ENCODE results near the gene TBX1. TPM values are rescaled to one million over a fixed set of nuclear protein-coding genes. Genes with fewer than 3 reads are reported as not detected.

The TBX1 gene
- total RNA-seq, 2 experiments from 2014 or later, result 0.23 TPM; not detected in 1

DNA sequence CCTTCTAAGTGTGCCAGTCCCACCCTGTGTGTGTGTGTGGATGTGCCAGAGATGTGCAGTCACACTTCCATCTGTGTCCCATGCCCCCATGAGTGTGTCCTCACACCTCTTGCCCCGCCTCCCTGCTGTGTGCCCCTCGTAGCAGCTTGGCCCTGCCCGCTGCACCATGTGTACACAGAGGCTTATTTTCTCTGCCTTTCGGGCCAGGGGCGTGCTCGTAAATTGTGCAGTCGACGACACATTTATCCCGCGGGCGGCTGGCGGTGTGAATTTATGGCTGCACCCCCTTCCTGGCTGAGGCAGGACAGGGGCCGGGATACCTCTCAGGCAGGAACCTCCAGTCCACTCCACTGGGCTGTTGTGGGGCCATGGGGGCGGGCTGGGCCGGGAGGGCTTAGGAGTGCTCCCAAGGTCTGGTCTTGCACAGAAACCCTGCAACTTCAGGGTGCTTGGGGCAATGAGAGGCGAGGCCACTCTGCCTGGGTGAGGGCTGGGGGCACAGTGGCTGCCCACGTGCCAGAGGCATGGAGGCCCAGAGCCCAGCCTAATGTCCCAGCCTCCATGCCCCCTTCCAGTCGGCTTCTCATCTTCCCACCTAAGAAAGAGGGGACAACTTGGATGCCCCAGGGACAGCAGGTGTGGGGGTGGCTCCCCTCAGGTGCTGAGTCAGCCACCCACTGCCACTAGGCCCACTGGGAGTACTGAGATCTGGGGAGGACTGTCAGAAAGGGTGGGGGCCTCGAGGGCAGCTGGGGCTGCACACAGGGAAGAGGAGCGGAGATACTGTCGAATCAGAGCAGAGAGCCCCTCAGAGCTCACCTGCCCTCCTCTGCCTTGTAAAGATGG is 24.7 kb upstream of the TBX1 start:
- TF ChIP-seq, protein P1, sequence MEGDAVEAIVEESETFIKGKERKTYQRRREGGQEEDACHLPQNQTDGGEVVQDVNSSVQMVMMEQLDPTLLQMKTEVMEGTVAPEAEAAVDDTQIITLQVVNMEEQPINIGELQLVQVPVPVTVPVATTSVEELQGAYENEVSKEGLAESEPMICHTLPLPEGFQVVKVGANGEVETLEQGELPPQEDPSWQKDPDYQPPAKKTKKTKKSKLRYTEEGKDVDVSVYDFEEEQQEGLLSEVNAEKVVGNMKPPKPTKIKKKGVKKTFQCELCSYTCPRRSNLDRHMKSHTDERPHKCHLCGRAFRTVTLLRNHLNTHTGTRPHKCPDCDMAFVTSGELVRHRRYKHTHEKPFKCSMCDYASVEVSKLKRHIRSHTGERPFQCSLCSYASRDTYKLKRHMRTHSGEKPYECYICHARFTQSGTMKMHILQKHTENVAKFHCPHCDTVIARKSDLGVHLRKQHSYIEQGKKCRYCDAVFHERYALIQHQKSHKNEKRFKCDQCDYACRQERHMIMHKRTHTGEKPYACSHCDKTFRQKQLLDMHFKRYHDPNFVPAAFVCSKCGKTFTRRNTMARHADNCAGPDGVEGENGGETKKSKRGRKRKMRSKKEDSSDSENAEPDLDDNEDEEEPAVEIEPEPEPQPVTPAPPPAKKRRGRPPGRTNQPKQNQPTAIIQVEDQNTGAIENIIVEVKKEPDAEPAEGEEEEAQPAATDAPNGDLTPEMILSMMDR (conservative IDR thresholded peaks at IDR 0.05; ENCODE audit: low read length), result no peak
- no peak for TF ChIP-seq EZH2phosphoT487 (IDR thresholded peaks at IDR 0.05; ENCODE audit: borderline replicate concordance, low read depth, low read length)
- no peak for DNase-seq (ENCODE audit: low spot score)
- H3K4me1 ChIP-seq (ENCODE audit: insufficient read depth, low read length, poor library complexity, severe bottlenecking), result peaks cover 4% of the 10 kb centered on the region
- H3K79me2 ChIP-seq (ENCODE audit: insufficient read depth, low read depth, low read length), result no peaks in the 10 kb centered on the region
- H3K27ac ChIP-seq (ENCODE audit: low read depth, low read length, poor library complexity, severe bottlenecking), result no peak overlapping the region
- H2AFZ ChIP-seq (ENCODE audit: low read length), result no peak overlapping the region
- H3K36me3 ChIP-seq (ENCODE audit: insufficient read depth, low read length), result no peaks in the 10 kb centered on the region
- no peaks in the 10 kb centered on the region for H3K9me2 ChIP-seq (ENCODE audit: insufficient read depth, low read length)
- CTCF ChIA-PET (ENCODE audit: unreplicated experiment), result no interaction called here
- POLR2A ChIA-PET, result no interaction called here
- no peak overlapping the region for H3K4me2 ChIP-seq (ENCODE audit: low read length)
- H3K4me3 ChIP-seq (ENCODE audit: low read depth, low read length, poor library complexity, severe bottlenecking), result no peak overlapping the region
- no peaks in the 10 kb centered on the region for H4K20me1 ChIP-seq (ENCODE audit: insufficient read depth, low read length)
- H3K9me3 ChIP-seq (ENCODE audit: low read length), result no peaks in the 10 kb centered on the region
- no TSS peak for BruUV-seq (replicated peaks)
- intact Hi-C loops (cut with micrococcal nuclease; ENCODE audit: unreplicated experiment), result no loop called here

DNA sequence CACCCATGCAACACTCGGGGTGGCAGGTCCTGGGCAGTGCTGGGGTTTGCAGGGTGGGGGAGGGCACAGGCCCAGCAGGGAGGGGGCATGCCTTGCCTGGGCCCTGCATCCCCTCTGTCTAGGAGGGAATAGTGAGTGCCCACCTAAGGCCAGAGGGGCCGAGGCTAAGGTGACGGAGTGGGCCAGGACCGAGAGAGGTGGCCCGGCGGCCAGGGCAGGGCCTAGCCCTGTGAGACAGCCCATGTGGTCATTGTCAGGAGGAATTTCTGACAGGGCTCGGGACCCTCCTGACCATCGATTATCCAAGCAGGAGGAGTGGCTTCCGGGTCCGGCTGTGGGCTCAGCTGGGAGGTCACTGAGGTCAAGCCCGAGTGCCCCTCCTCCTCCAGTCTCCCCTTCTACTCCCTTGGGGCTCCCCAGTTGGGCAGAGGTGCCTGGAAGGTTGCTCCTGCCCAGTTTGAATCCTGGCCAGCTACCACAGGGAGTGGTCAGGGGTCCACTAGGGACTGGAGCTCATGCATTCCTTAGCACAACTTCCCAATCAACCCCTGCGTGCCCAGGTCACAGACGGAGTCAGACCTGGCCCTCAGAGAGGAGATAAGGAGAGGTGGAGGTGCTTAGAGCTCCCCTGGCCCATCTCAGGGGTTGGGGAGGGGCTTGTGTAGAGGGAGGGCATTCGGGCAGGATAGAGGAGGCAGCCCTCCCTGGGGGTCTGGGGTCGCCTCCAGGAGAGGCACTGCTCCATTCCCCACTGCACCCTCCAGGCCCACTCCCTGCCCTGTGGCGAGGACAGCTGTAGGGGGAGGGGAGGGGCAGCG is 22.5 kb upstream of the TBX1 start:
- BruUV-seq (replicated peaks), result no TSS peak
- no peaks in the 10 kb centered on the region for H4K20me1 ChIP-seq (ENCODE audit: insufficient read depth, low read length)
- no peaks in the 10 kb centered on the region for H3K9me2 ChIP-seq (ENCODE audit: insufficient read depth, low read length)
- no peaks in the 10 kb centered on the region for H3K79me2 ChIP-seq (ENCODE audit: insufficient read depth, low read depth, low read length)
- H3K4me2 ChIP-seq (ENCODE audit: low read length), result no peak overlapping the region
- intact Hi-C loops (cut with micrococcal nuclease; ENCODE audit: unreplicated experiment), result no loop called here
- H3K4me1 ChIP-seq (ENCODE audit: insufficient read depth, low read length, poor library complexity, severe bottlenecking), result no peaks in the 10 kb centered on the region
- no peak overlapping the region for H2AFZ ChIP-seq (ENCODE audit: low read length)
- no peaks in the 10 kb centered on the region for H3K36me3 ChIP-seq (ENCODE audit: insufficient read depth, low read length)
- TF ChIP-seq EZH2phosphoT487 (IDR thresholded peaks at IDR 0.05; ENCODE audit: borderline replicate concordance, low read depth, low read length), result no peak
- TF ChIP-seq, protein P1 (conservative IDR thresholded peaks at IDR 0.05; ENCODE audit: low read length), result no peak
- H3K9me3 ChIP-seq (ENCODE audit: low read length), result no peaks in the 10 kb centered on the region
- H3K4me3 ChIP-seq (ENCODE audit: low read depth, low read length, poor library complexity, severe bottlenecking), result no peak overlapping the region
- POLR2A ChIA-PET, result no interaction called here
- no peak for DNase-seq (ENCODE audit: low spot score)
- no peak overlapping the region for H3K27ac ChIP-seq (ENCODE audit: low read depth, low read length, poor library complexity, severe bottlenecking)
- CTCF ChIA-PET (ENCODE audit: unreplicated experiment), result no interaction called here
